HEK293 (cell line): ENCODE measurements around the gene OPCML.

Source experiments
- CTCF ChIA-PET: fragments of 350-600 bp; formaldehyde crosslinking; extraction: SDS; loops from one replicate; lab custom pipeline; 2021; ENCODE audit warnings: antibody characterized with exemption; lab: Yijun Ruan, JAX
- POLR2A ChIA-PET: fragments of 300-600 bp; formaldehyde crosslinking; extraction: SDS; loops from one replicate; lab custom pipeline; 2020; ENCODE audit warnings: antibody characterized with exemption, inconsistent platforms; lab: Yijun Ruan, JAX
- H3K27ac ChIP-seq: fragments of 200-500 bp; sonication (Bioruptor generic); 2 replicates; pipeline ENCODE4 v1.5.1; 2014; ENCODE audit warnings: low read depth, low read length, control low read depth, inconsistent platforms; ENCODE audit errors: extremely low read depth
- H3K36me3 ChIP-seq, 2 experiments: fragments of 200-500 bp in 1 of 2; sonication (Bioruptor generic) in 1 of 2; 1 replicate in 1 of 2; 2 replicates in 1 of 2; pipeline ENCODE4 v1.5.1; 2014 to 2017; ENCODE audit warnings: inconsistent platforms in 2 of 2, low read length in 2 of 2; ENCODE audit not compliant: control insufficient read depth in 2 of 2, insufficient read depth in 1 of 2
- H3K4me1 ChIP-seq: fragments of 200-500 bp; sonication (Bioruptor generic); 2 replicates; pipeline ENCODE4 v1.5.1; 2014; ENCODE audit warnings: mild to moderate bottlenecking, low read length, inconsistent platforms; ENCODE audit not compliant: control insufficient read depth, insufficient read depth
- H3K4me3 ChIP-seq: 2 replicates; pipeline ENCODE4 v1.5.1; 2011; ENCODE audit warnings: low read depth, mild to moderate bottlenecking, control low read depth, low read length, moderate library complexity
- H3K9me3 ChIP-seq: fragments of 200-500 bp; sonication (Bioruptor generic); 2 replicates; pipeline ENCODE4 v1.5.1; 2014; ENCODE audit warnings: low read depth, low read length, inconsistent platforms; ENCODE audit not compliant: control insufficient read depth, insufficient read depth
- OSR2 ChIP-seq: fragments of 450-650 bp; formaldehyde crosslinking; IDR thresholded peaks from 2 replicates; pipeline ENCODE4 v1.5.1; 2016; ENCODE audit warnings: missing biosample characterization, missing genetic modification characterization
- RBAK ChIP-seq: fragments of 450-650 bp; formaldehyde crosslinking; IDR thresholded peaks from 2 replicates; pipeline ENCODE4 v1.5.1; 2016; ENCODE audit warnings: missing biosample characterization, missing genetic modification characterization
- TCF7L2 ChIP-seq: IDR thresholded peaks from 2 replicates; pipeline ENCODE4 v1.6.1; 2011; ENCODE audit warnings: low read depth, mild to moderate bottlenecking, inconsistent platforms, low read length, moderate library complexity, borderline replicate concordance
- YY1 ChIP-seq: fragments of 450-650 bp; formaldehyde crosslinking; IDR thresholded peaks from 2 replicates; pipeline ENCODE4 v1.5.1; 2018; ENCODE audit warnings: missing biosample characterization, missing genetic modification characterization
- ZBTB7A ChIP-seq: fragments of 450-650 bp; formaldehyde crosslinking; IDR thresholded peaks from 2 replicates; pipeline ENCODE4 v1.5.1; 2016; ENCODE audit warnings: low read depth, missing biosample characterization, missing genetic modification characterization
- ZNF184 ChIP-seq: fragments of 450-650 bp; IDR thresholded peaks from 2 replicates; pipeline ENCODE4 v1.5.1; 2018; ENCODE audit warnings: missing biosample characterization, mild to moderate bottlenecking, missing genetic modification characterization
- ZNF239 ChIP-seq: fragments of 450-650 bp; formaldehyde crosslinking; IDR thresholded peaks from 2 replicates; pipeline ENCODE4 v1.5.1; 2016; ENCODE audit warnings: missing biosample characterization, missing genetic modification characterization
- ZNF248 ChIP-seq: fragments of 450-650 bp; formaldehyde crosslinking; IDR thresholded peaks from 2 replicates; pipeline ENCODE4 v1.5.1; 2017; ENCODE audit warnings: missing biosample characterization, missing genetic modification characterization
- ZNF394 ChIP-seq: fragments of 450-650 bp; formaldehyde crosslinking; IDR thresholded peaks from 2 replicates; pipeline ENCODE4 v1.5.1; 2016; ENCODE audit warnings: missing biosample characterization, missing genetic modification characterization, mild to moderate bottlenecking, moderate library complexity, borderline replicate concordance
- ZNF426 ChIP-seq: fragments of 450-650 bp; formaldehyde crosslinking; IDR thresholded peaks from 2 replicates; pipeline ENCODE4 v1.5.1; 2017; ENCODE audit warnings: missing biosample characterization, missing genetic modification characterization, mild to moderate bottlenecking, inconsistent platforms, moderate library complexity
- ZNF518A ChIP-seq: fragments of 450-650 bp; formaldehyde crosslinking; conservative IDR thresholded peaks from 2 replicates; pipeline ENCODE4 v1.5.1; 2016; ENCODE audit warnings: low read depth, missing biosample characterization, missing genetic modification characterization
- ZNF560 ChIP-seq: fragments of 450-650 bp; formaldehyde crosslinking; IDR thresholded peaks from 2 replicates; pipeline ENCODE4 v1.5.1; 2017; ENCODE audit warnings: missing biosample characterization, missing genetic modification characterization, borderline replicate concordance
- ZNF664 ChIP-seq: fragments of 450-650 bp; formaldehyde crosslinking; IDR thresholded peaks from 2 replicates; pipeline ENCODE4 v1.5.1; 2016; ENCODE audit warnings: missing biosample characterization, missing genetic modification characterization
- ZNF837 ChIP-seq: fragments of 450-650 bp; formaldehyde crosslinking; IDR thresholded peaks from 2 replicates; pipeline ENCODE4 v1.5.1; 2016; ENCODE audit warnings: missing biosample characterization, missing genetic modification characterization
- TF ChIP-seq, protein P1 (sequence below): sonication (generic); formaldehyde crosslinking; IDR thresholded peaks from 2 replicates; pipeline ENCODE4 v1.8.1; 2022; ENCODE audit warnings: mild to moderate bottlenecking, moderate library complexity, missing genetic modification reagents
- TF ChIP-seq, protein P2 (sequence below): fragments of 450-650 bp; formaldehyde crosslinking; IDR thresholded peaks from 2 replicates; pipeline ENCODE4 v1.5.1; 2017; ENCODE audit warnings: missing biosample characterization, missing genetic modification characterization
- TF ChIP-seq, protein P3 (sequence below): fragments of 450-650 bp; formaldehyde crosslinking; IDR thresholded peaks from 2 replicates; pipeline ENCODE4 v1.5.1; 2016; ENCODE audit warnings: missing biosample characterization, missing genetic modification characterization

Gene OPCML

GRCh38 chr11:133096981-133097380, 435.3 kb downstream of the OPCML start:
- ChIA-PET POLR2A (no interaction called here), CTCF (interaction anchor here (0.6 kb wide), 1 partner anchor 27 kb away, joined by 3 read pairs; no protein-coding TSS in a partner anchor)
- H3K4me1 ChIP-seq: no peaks in the 10 kb centered on the region
- TF ChIP-seq ZBTB7A (tag by site-specific recombination) (no peak), TCF7L2 (no peak), YY1 (tag by site-specific recombination) (no peak), ZNF664 (tag by site-specific recombination) (no peak), OSR2 (no peak), ZNF239 (tag by site-specific recombination) (no peak), RBAK (no peak), ZNF394 (tag by site-specific recombination) (no peak), ZNF248 (no peak)
- TF ChIP-seq, protein P1, sequence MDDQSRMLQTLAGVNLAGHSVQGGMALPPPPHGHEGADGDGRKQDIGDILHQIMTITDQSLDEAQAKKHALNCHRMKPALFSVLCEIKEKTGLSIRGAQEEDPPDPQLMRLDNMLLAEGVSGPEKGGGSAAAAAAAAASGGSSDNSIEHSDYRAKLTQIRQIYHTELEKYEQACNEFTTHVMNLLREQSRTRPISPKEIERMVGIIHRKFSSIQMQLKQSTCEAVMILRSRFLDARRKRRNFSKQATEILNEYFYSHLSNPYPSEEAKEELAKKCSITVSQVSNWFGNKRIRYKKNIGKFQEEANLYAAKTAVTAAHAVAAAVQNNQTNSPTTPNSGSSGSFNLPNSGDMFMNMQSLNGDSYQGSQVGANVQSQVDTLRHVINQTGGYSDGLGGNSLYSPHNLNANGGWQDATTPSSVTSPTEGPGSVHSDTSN (CRISPR knock-in tag): no peak
- no peaks in the 10 kb centered on the region for H3K36me3 ChIP-seq
- no peaks in the 10 kb centered on the region for H3K9me3 ChIP-seq
- no peak overlapping the region for H3K4me3 ChIP-seq
- H3K27ac ChIP-seq: no peak overlapping the region

- no peak overlapping the region for H3K27ac ChIP-seq
- TF ChIP-seq ZNF837: no peak
- TF ChIP-seq, protein P2, sequence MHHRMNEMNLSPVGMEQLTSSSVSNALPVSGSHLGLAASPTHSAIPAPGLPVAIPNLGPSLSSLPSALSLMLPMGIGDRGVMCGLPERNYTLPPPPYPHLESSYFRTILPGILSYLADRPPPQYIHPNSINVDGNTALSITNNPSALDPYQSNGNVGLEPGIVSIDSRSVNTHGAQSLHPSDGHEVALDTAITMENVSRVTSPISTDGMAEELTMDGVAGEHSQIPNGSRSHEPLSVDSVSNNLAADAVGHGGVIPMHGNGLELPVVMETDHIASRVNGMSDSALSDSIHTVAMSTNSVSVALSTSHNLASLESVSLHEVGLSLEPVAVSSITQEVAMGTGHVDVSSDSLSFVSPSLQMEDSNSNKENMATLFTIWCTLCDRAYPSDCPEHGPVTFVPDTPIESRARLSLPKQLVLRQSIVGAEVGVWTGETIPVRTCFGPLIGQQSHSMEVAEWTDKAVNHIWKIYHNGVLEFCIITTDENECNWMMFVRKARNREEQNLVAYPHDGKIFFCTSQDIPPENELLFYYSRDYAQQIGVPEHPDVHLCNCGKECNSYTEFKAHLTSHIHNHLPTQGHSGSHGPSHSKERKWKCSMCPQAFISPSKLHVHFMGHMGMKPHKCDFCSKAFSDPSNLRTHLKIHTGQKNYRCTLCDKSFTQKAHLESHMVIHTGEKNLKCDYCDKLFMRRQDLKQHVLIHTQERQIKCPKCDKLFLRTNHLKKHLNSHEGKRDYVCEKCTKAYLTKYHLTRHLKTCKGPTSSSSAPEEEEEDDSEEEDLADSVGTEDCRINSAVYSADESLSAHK (tag by site-specific recombination): no peak
- TF ChIP-seq, protein P3, sequence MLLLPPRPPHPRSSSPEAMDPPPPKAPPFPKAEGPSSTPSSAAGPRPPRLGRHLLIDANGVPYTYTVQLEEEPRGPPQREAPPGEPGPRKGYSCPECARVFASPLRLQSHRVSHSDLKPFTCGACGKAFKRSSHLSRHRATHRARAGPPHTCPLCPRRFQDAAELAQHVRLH (tag by site-specific recombination): no peak
- TF ChIP-seq, protein P1 (CRISPR knock-in tag): no peak
- no peak for TF ChIP-seq ZNF518A (tag by site-specific recombination)
- TF ChIP-seq ZNF560 (tag by site-specific recombination): no peak
- TF ChIP-seq ZNF426 (tag by site-specific recombination): no peak
- no peak for TF ChIP-seq ZNF184 (tag by site-specific recombination)
- TF ChIP-seq, all 188 proteins: peak for 0
- no peaks in the 10 kb centered on the region for H3K4me1 ChIP-seq
- ChIA-PET CTCF (interaction anchor here (0.7 to 3.6 kb wide), 4 partner anchors 48 to 974 kb away, joined by 4 to 20 read pairs (median 6); no protein-coding TSS in a partner anchor), POLR2A (no interaction called here)
- no peak overlapping the region for H3K4me3 ChIP-seq
- no peaks in the 10 kb centered on the region for H3K9me3 ChIP-seq
- no peaks in the 10 kb centered on the region for H3K36me3 ChIP-seq
These were observed 445.8 kb downstream of the OPCML start for GRCh38 chr11:133086518-133086917.
